HL-60 (cell line): Measurements from ENCODE around the gene MYO10.

Source experiments
- CTCF ChIP-seq: IDR thresholded peaks from one replicate; pipeline ENCODE4 v1.5.1; 2011; ENCODE audit warnings: low read length, control low read depth, inconsistent platforms; ENCODE audit not compliant: insufficient read depth
- POLR2AphosphoS5 ChIP-seq: IDR thresholded peaks from 2 replicates; pipeline ENCODE4 v1.6.1; 2012; ENCODE audit warnings: low read depth

GRCh38 chr5:16981700-16982099 is 45.6 kb upstream of the MYO10 start:
- no peak for TF ChIP-seq POLR2AphosphoS5
- no peak for TF ChIP-seq CTCF
